ENCODE measurements around the gene NUCB2. TPM values are rescaled to one million over a fixed set of nuclear protein-coding genes. Genes with fewer than 3 reads are reported as not detected.

Gene NUCB2
- total and polyA plus RNA-seq, 2 of the 13 experiments (the other 11 are each of a cell fraction or from before 2014, with no cell fraction given), result 54.2 to 82.4 TPM

DNA sequence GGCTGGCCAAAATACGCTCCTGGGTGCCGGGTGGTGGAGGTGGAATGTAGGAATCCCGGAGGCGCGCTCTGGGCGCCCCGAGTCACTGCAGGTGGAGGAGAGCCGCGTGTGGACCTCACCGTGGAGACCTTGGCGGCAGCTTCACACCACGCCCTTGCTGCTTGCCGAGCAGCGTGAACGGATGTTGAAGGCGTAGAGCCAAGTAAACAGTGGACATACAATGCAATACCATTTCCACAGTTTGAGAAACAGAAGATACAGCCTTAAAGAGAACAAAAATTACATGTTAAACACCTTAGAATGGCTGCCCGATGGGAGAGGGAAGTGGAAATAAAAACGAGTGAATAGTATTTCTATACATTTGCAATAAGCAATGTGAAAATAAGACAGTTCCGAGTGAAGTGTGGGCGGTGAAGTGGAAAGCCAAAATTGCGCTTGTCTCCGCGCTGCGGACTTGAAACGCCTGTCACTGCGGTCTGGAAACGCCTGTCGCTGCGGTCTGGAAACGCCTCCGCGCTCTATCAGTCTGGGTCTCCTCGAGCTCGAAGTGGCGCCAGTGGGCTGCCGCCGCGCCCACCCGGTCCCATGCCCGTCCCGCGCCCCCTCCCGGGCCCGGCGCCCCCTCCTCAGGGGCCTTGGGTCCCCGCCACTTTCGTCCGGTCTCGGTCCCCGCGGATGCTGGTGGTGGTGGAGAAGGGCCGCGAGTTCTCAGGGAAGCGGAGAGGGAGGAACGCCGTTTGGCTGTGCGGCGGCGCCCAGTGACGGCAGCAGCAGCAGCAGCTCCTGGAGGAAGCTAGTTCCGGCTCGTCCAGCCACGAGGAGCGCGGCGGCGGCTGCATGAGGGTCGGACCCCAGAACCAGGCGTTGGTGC, 76.6 kb downstream of the NUCB2 start (continued):
- TF ChIP-seq, protein P1, sequence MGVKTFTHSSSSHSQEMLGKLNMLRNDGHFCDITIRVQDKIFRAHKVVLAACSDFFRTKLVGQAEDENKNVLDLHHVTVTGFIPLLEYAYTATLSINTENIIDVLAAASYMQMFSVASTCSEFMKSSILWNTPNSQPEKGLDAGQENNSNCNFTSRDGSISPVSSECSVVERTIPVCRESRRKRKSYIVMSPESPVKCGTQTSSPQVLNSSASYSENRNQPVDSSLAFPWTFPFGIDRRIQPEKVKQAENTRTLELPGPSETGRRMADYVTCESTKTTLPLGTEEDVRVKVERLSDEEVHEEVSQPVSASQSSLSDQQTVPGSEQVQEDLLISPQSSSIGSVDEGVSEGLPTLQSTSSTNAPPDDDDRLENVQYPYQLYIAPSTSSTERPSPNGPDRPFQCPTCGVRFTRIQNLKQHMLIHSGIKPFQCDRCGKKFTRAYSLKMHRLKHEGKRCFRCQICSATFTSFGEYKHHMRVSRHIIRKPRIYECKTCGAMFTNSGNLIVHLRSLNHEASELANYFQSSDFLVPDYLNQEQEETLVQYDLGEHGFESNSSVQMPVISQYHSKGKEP (CRISPR knock-in tag; IDR thresholded peaks at IDR 0.05), result no peak
- TF ChIP-seq DR1 (CRISPR knock-in tag; IDR thresholded peaks at IDR 0.05) (no peak; the same call in 1 of the 2 replicates), ZNF337 (CRISPR knock-in tag; IDR thresholded peaks at IDR 0.05; ENCODE audit: borderline replicate concordance, low read depth) (no peak), ZNF768 (CRISPR knock-in tag; IDR thresholded peaks at IDR 0.05) (peak; percentile 85), PTBP1 (IDR thresholded peaks at IDR 0.05; ENCODE audit: low read depth, low read length, poor library complexity, severe bottlenecking) (no peak), ZFP62 (CRISPR knock-in tag; IDR thresholded peaks at IDR 0.05) (no peak), EEA1 (CRISPR knock-in tag; IDR thresholded peaks at IDR 0.05; ENCODE audit: borderline replicate concordance) (no peak), SRSF9 (IDR thresholded peaks at IDR 0.05; ENCODE audit: borderline replicate concordance, insufficient read depth, low read depth, low read length, poor library complexity, severe bottlenecking) (no peak), HDAC6 (IDR thresholded peaks at IDR 0.05; ENCODE audit: low read depth, low read length) (no peak), ZNF451 (CRISPR knock-in tag; IDR thresholded peaks at IDR 0.05) (peak; percentile 48; the same call in 1 of the 2 replicates), ZNF709 (CRISPR knock-in tag; IDR thresholded peaks at IDR 0.05) (peak; percentile 14; the same call in 1 of the 2 replicates), ZZZ3 (CRISPR knock-in tag; IDR thresholded peaks at IDR 0.05; ENCODE audit: borderline replicate concordance) (no peak; the same call in 1 of the 2 replicates), PBX3 (CRISPR knock-in tag; IDR thresholded peaks at IDR 0.05; ENCODE audit: borderline replicate concordance) (no peak), TCF7L2 (IDR thresholded peaks at IDR 0.05; ENCODE audit: low read depth, low read length) (no peak), SP5 (CRISPR knock-in tag; IDR thresholded peaks at IDR 0.05; ENCODE audit: borderline replicate concordance, low read depth) (no peak), YY1 (IDR thresholded peaks at IDR 0.05; ENCODE audit: insufficient read depth, insufficient replicate concordance, low read depth, low read length) (peak; percentile 13), ZNF121 (CRISPR knock-in tag; IDR thresholded peaks at IDR 0.05) (no peak; the same call in 1 of the 2 replicates), ZNF234 (CRISPR knock-in tag; conservative IDR thresholded peaks at IDR 0.05) (no peak), KLF16 (CRISPR knock-in tag; IDR thresholded peaks at IDR 0.05) (peak; percentile 72 to 89; a peak in 2 of 4 replicates), MATR3 (CRISPR knock-in tag; IDR thresholded peaks at IDR 0.05) (no peak)
- TF ChIP-seq, protein P2, sequence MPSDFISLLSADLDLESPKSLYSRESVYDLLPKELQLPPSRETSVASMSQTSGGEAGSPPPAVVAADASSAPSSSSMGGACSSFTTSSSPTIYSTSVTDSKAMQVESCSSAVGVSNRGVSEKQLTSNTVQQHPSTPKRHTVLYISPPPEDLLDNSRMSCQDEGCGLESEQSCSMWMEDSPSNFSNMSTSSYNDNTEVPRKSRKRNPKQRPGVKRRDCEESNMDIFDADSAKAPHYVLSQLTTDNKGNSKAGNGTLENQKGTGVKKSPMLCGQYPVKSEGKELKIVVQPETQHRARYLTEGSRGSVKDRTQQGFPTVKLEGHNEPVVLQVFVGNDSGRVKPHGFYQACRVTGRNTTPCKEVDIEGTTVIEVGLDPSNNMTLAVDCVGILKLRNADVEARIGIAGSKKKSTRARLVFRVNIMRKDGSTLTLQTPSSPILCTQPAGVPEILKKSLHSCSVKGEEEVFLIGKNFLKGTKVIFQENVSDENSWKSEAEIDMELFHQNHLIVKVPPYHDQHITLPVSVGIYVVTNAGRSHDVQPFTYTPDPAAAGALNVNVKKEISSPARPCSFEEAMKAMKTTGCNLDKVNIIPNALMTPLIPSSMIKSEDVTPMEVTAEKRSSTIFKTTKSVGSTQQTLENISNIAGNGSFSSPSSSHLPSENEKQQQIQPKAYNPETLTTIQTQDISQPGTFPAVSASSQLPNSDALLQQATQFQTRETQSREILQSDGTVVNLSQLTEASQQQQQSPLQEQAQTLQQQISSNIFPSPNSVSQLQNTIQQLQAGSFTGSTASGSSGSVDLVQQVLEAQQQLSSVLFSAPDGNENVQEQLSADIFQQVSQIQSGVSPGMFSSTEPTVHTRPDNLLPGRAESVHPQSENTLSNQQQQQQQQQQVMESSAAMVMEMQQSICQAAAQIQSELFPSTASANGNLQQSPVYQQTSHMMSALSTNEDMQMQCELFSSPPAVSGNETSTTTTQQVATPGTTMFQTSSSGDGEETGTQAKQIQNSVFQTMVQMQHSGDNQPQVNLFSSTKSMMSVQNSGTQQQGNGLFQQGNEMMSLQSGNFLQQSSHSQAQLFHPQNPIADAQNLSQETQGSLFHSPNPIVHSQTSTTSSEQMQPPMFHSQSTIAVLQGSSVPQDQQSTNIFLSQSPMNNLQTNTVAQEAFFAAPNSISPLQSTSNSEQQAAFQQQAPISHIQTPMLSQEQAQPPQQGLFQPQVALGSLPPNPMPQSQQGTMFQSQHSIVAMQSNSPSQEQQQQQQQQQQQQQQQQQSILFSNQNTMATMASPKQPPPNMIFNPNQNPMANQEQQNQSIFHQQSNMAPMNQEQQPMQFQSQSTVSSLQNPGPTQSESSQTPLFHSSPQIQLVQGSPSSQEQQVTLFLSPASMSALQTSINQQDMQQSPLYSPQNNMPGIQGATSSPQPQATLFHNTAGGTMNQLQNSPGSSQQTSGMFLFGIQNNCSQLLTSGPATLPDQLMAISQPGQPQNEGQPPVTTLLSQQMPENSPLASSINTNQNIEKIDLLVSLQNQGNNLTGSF (CRISPR knock-in tag; IDR thresholded peaks at IDR 0.05), result no peak
